Karpas-422 (cell line): ENCODE results near the gene GPR158. TPM values are rescaled to one million over a fixed set of nuclear protein-coding genes. Genes with fewer than 3 reads are reported as not detected.

Experiments
- DNase-seq: peaks from one replicate; pipeline ENCODE4 v3.0.0-alpha.2; 2015
- H2AFZ ChIP-seq: fragments of 200-600 bp; sonication (generic); 2 replicates; pipeline ENCODE4 v1.6.1; 2014; ENCODE audit warnings: antibody characterized with exemption, low read length, mixed read lengths
- H3K27ac ChIP-seq: fragments of 200-600 bp; sonication (generic); 2 replicates; pipeline ENCODE4 v1.5.1; 2014; ENCODE audit warnings: mild to moderate bottlenecking, low read length, moderate library complexity
- H3K27me3 ChIP-seq: fragments of 200-600 bp; sonication (generic); 2 replicates; pipeline ENCODE4 v1.6.1; 2014; ENCODE audit warnings: low read length, mixed read lengths
- H3K36me3 ChIP-seq: fragments of 200-600 bp; sonication (generic); 2 replicates; pipeline ENCODE4 v1.6.1; 2014; ENCODE audit warnings: low read length, mixed read lengths; ENCODE audit not compliant: insufficient read depth
- H3K4me1 ChIP-seq: fragments of 200-600 bp; sonication (generic); 2 replicates; pipeline ENCODE4 v1.6.1; 2014; ENCODE audit warnings: mild to moderate bottlenecking, low read length, mixed read lengths
- H3K4me2 ChIP-seq: fragments of 200-600 bp; sonication (generic); 2 replicates; pipeline ENCODE4 v1.6.1; 2014; ENCODE audit warnings: low read length, low read depth, mild to moderate bottlenecking; ENCODE audit not compliant: poor library complexity, severe bottlenecking
- H3K4me3 ChIP-seq: fragments of 200-600 bp; sonication (generic); 2 replicates; pipeline ENCODE4 v1.5.1; 2014; ENCODE audit warnings: mild to moderate bottlenecking, antibody characterized with exemption, low read length, mixed read lengths
- H3K79me2 ChIP-seq: fragments of 200-600 bp; sonication (generic); 2 replicates; pipeline ENCODE4 v1.6.1; 2014; ENCODE audit warnings: mild to moderate bottlenecking, low read length, mixed read lengths
- H3K9ac ChIP-seq: fragments of 200-600 bp; sonication (generic); 2 replicates; pipeline ENCODE4 v1.6.0; 2014; ENCODE audit warnings: low read length
- H3K9me2 ChIP-seq: fragments of 200-600 bp; sonication (generic), shearing (Covaris generic); replicated peaks from 2 replicates; pipeline ENCODE4 v1.6.0; 2014; ENCODE audit warnings: mild to moderate bottlenecking, low read length, moderate library complexity; ENCODE audit not compliant: insufficient read depth
- H3K9me3 ChIP-seq: fragments of 300-700, 200-600 bp; sonication (generic); 2 replicates; pipeline ENCODE4 v1.6.1; 2014; ENCODE audit warnings: low read length, mixed read lengths
- H4K20me1 ChIP-seq: fragments of 200-600 bp; sonication (generic); 2 replicates; pipeline ENCODE4 v1.6.1; 2014; ENCODE audit warnings: mild to moderate bottlenecking, antibody characterized with exemption, low read length, low read depth; ENCODE audit not compliant: insufficient read depth
- small RNA-seq: library from RNA; depleted of rRNA; stranded (forward); fragments of <200 nt; gene quantifications from one replicate; pipeline ENCODE3, GENCODE V24; 2014
- total RNA-seq: library from RNA; depleted of rRNA; stranded (reverse); fragments of >200 nt; shearing (Covaris generic); gene quantifications from 2 replicates; pipeline ENCODE4 v1.2.3, GENCODE V29; 2014; ENCODE audit warnings: low replicate concordance; rRNA removed

The GPR158 gene
- total RNA-seq, 1 experiment from 2014 or later: not detected

DNA sequence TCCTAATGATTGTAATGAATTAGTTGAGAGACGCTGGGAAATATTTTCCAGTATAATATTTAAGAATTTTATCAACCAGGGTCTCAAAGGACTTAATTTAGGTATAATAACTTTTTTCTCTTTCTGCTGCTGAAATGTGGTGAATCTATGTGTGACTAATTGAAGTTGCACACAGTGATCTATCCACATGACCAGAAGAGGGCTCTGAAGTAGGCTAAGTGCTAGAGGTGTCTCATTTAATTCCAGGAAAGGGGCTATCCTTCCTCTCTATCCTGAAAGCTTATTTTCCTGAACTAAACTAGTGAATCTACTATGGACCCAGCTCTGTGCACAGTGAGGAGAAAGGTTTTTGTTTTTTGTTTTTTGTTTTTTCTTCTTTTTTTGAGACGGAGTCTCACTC lies 464.8 kb downstream of the GPR158 start:
- no peak for DNase-seq
- no peak overlapping the region for H3K4me2 ChIP-seq

GRCh38 chr10:25641595-25641994 lies 466.8 kb downstream of the GPR158 start:
- Histone ChIP-seq H3K4me1 (no peaks in the 10 kb centered on the region), H3K27ac (no peak overlapping the region), H3K9me3 (no peaks in the 10 kb centered on the region), H3K27me3 (no peaks in the 10 kb centered on the region), H3K36me3 (no peaks in the 10 kb centered on the region), H2AFZ (no peak overlapping the region), H3K9me2 (no peaks in the 10 kb centered on the region), H4K20me1 (no peaks in the 10 kb centered on the region), H3K9ac (no peak overlapping the region), H3K79me2 (no peaks in the 10 kb centered on the region), H3K4me3 (no peak overlapping the region), H3K4me2 (no peak overlapping the region)
- DNase-seq: no peak

More for the DNA sequence above, 464.8 kb downstream of the GPR158 start:
- H3K27me3 ChIP-seq: no peaks in the 10 kb centered on the region
- no peak overlapping the region for H3K4me3 ChIP-seq
- no peak overlapping the region for H2AFZ ChIP-seq
- H4K20me1 ChIP-seq: no peaks in the 10 kb centered on the region
- H3K79me2 ChIP-seq: no peaks in the 10 kb centered on the region
- H3K9me3 ChIP-seq: no peaks in the 10 kb centered on the region
- H3K9ac ChIP-seq: no peak overlapping the region
- H3K9me2 ChIP-seq: no peaks in the 10 kb centered on the region
- H3K27ac ChIP-seq: no peak overlapping the region
- no peaks in the 10 kb centered on the region for H3K4me1 ChIP-seq
- no peaks in the 10 kb centered on the region for H3K36me3 ChIP-seq

- no peaks in the 10 kb centered on the region for H3K79me2 ChIP-seq
- H3K9me3 ChIP-seq: peaks cover 3% of the 10 kb centered on the region; the same call in 1 of the 2 replicates
- H3K36me3 ChIP-seq: no peaks in the 10 kb centered on the region
- no peak overlapping the region for H3K4me2 ChIP-seq
- no peak overlapping the region for H3K27ac ChIP-seq
- no peak overlapping the region for H3K9ac ChIP-seq
- no peaks in the 10 kb centered on the region for H3K9me2 ChIP-seq
- H3K4me3 ChIP-seq: no peak overlapping the region
- no peak overlapping the region for H2AFZ ChIP-seq
- H3K27me3 ChIP-seq: no peaks in the 10 kb centered on the region
- DNase-seq: no peak
- H4K20me1 ChIP-seq: no peaks in the 10 kb centered on the region
- no peaks in the 10 kb centered on the region for H3K4me1 ChIP-seq
Observed at GRCh38 chr10:25642721-25643120, 467.9 kb downstream of the GPR158 start.

- Histone ChIP-seq H3K9ac (no peak overlapping the region), H4K20me1 (no peaks in the 10 kb centered on the region), H3K4me1 (no peaks in the 10 kb centered on the region), H3K9me2 (no peaks in the 10 kb centered on the region), H2AFZ (no peak overlapping the region), H3K79me2 (no peaks in the 10 kb centered on the region), H3K4me2 (no peak overlapping the region), H3K9me3 (peaks cover 5% of the 10 kb centered on the region; the same call in 1 of the 2 replicates), H3K36me3 (no peaks in the 10 kb centered on the region), H3K4me3 (no peak overlapping the region), H3K27me3 (no peaks in the 10 kb centered on the region), H3K27ac (no peak overlapping the region)
- no peak for DNase-seq
Observed at GRCh38 chr10:25646371-25646770, 471.6 kb downstream of the GPR158 start.

DNA sequence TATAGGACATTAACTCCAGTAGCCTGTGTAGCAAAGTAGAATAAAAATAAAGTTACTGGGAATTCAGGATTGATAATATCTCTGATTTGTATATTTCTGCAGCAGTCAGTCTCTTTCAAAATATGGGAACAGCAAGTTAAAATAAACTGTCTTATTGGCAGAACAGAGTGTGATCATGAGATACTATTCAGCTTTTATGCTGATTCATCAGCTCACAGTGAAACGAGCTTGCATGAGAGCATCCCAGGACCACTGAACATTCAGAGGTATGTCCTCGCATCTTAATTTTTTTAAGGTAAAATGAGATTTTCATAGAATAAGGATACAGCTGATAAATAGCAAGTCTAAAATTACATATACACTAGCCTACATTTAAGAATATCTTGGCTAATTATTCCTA lies 476.7 kb downstream of the GPR158 start:
- Histone ChIP-seq H3K4me3 (no peak overlapping the region), H3K36me3 (no peaks in the 10 kb centered on the region), H3K27ac (no peak overlapping the region), H4K20me1 (no peaks in the 10 kb centered on the region), H3K79me2 (no peaks in the 10 kb centered on the region), H2AFZ (no peak overlapping the region), H3K27me3 (no peaks in the 10 kb centered on the region), H3K9ac (no peak overlapping the region), H3K9me2 (no peaks in the 10 kb centered on the region), H3K4me1 (no peaks in the 10 kb centered on the region), H3K9me3 (peaks cover 6% of the 10 kb centered on the region; the same call in 1 of the 2 replicates), H3K4me2 (no peak overlapping the region)
- no peak for DNase-seq

Small RNA genes lying within 50 kb of the gene (small RNA-seq; reads per million reads assigned to genes)
- not detected for gene RN7SKP220

Other genes with a start within 250 kb of the GPR158 start
- gene PRTFDC1, start 222.4 kb upstream of the GPR158 start, total RNA-seq: not detected in 2 replicates
- not detected in 2 replicates for gene ENKUR, start 158.8 kb upstream of the GPR158 start, total RNA-seq
- not detected in 2 replicates for gene THNSL1, start 158.4 kb upstream of the GPR158 start, total RNA-seq